ENCODE measurements around the gene ACYP2.

The ACYP2 gene

DNA sequence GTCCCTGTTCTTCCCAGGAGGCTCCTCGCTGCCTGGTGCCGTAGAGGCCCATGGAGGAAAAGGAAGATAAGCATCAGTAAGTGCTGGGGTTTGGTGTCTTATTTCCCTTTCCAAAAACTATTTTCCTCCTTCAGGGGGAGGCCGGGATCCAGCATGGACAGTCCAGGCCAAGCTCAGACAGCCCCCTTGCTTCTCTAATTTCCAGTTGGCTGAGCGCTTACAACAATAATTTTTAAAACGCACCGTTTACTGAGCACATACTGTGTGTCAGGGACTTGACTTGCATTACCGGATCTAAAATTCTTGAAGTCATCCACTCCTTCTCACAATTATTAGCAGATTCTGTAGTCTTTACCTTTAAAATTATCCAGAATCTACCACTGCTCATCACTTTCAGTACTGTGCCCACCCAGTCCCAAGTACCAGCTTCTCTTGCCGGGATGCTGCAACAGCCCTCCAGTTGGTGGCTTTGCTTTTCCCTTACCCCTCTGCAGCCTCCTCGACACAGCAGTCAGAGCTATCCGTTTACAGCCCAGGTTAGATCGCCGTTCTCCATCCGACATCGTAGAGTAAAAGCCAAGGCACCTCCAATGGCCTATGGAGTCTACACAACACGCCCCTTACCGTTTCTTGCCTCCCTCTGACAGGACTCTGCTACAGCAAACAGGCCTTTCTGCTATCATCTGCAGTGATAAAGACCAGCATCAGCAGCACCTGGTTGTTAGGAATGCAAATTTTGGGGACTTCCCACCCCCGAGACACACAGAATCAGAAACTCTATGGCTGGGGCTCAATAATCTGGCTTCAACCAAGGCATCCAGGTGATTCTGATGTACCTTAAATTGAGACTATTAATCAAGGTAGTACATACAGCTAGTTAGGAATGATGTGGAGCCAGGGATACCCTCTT, 215.8 kb downstream of the ACYP2 start:
- DNase-seq = no peak

- no peak for DNase-seq
Observed at GRCh38 chr2:54332386-54332785, 217.0 kb downstream of the ACYP2 start.

DNA sequence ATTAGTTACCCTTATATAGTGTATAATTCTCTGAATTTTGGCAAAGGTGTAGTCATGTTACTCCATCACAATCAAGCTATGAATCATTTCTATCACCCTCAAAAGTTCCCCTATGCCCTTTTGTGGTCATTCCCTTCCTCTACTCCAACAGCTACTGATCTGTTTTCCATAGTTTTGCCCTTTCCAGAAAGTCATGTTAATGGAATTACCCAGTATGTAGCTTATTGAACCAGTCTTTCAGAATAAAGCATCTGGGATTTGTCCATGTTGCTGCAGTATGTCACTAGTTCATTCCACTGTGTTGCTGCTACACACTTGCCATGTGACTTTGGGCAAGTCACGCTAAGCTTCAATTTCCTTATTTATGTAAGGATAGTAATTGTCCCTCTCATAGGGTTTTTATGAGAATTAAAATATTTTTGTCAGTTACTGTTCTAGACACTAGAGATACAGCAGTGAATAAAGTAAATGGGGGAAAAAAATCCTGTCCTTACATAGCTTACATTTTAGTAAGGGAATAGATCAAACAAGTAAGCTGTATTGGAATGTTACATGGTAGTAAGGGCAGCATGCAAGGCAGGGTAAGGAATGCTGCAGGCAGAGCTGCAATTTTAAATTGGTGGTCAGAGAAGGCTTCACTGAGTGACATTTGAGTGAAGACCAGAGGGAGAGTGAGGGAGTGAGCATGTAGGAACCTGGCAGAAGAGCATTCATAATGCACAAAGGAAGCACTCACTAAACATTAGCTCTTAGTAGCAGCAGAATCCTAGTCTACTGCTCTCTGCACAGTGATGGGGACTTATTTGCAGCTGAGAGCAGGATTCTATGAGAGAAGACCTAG, 220.9 kb downstream of the ACYP2 start:
- DNase-seq = peak; percentile 29

- DNase-seq = no peak
Observed at GRCh38 chr2:54336977-54337255, 221.5 kb downstream of the ACYP2 start.

- DNase-seq = no peak
Observed at GRCh38 chr2:54341656-54342055, 226.2 kb downstream of the ACYP2 start.

GRCh38 chr2:54342603-54343002, 227.2 kb downstream of the ACYP2 start:
- no peak for DNase-seq

GRCh38 chr2:54347622-54348021, 232.2 kb downstream of the ACYP2 start:
- peak; percentile 39 for DNase-seq

DNA sequence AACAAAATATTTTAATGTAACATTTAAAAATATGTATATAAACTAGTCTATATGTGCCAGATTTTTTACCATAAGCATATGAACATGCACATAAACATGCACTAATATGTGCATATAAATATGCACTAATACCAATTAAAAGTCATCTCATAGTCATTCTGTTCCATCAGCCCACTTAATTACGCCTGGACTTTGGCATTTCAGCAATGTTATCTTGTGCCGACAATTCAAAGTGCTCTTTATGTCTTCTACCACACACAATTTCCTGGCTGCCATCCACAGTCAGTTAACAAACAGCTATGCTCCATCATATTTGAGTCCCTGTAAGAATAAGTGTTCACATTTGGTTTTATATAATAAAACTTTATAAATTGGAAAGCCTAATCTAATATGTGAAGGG, 233.2 kb downstream of the ACYP2 start:
- DNase-seq = peak; percentile 41

DNA sequence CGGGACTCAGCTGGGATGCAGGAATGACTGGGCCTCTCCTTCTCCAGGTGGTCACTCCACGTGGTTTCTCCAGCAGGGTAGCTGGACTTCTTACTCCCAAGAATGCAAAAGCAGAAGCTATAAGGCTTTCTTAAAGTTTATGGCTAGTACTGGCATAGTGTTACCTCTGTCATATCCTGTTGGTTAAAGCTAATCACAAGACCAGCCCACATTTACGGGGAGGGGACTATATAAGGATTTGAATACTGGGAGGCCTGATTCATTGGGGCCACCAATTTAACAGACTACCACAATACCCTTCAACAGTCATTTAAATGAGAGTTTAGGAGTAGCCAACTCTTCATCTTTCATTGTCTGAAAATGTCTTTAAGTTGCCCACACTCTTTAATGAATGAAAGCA, 235.0 kb downstream of the ACYP2 start:
- no peak for DNase-seq

- no peak for DNase-seq
Observed at GRCh38 chr2:54353216-54353615, 237.8 kb downstream of the ACYP2 start.
